ENCODE data around the gene TAS1R1. TPM values are rescaled to one million over a fixed set of nuclear protein-coding genes. Genes with fewer than 3 reads are reported as not detected.

TAS1R1 gene
- total and polyA plus RNA-seq, 11 donors, result not detected

GRCh38 chr1:6587261-6588005 lies 32.3 kb downstream of the TAS1R1 start:
- Histone ChIP-seq H3K4me3 (no peak overlapping the region), H3K9me3 (no peaks in the 10 kb centered on the region), H3K36me3 (peaks cover 0 to 58% (median 46%) of the 10 kb centered on the region in 9 donors), H3K27me3 (no peaks in the 10 kb centered on the region), H3K4me1 (peaks cover 0 to 88% (median 50%) of the 10 kb centered on the region in 12 donors), H3K27ac (peak overlapping the region in 9 of 12 donors; percentile 4 to 73 (median 46))
- intact Hi-C loops (cut with DNase I), result no loop called here
- 42 to 67% (median 54%) methylated on average over 11 to 13 of the region's 13 CpGs for WGBS, 4 donors
- DNase-seq (peak; percentile 79 to 91 (median 83)), ATAC-seq (peak; percentile 83 to 93 (median 88))
- TF ChIP-seq POLR2A (IDR thresholded peaks at IDR 0.05) (no peak), CTCF (IDR thresholded peaks at IDR 0.05) (no peak)

GRCh38 chr1:6588128-6588892 lies 33.2 kb downstream of the TAS1R1 start:
- H3K36me3 ChIP-seq, result peaks cover 0 to 67% (median 54%) of the 10 kb centered on the region in 9 donors
- H3K27me3 ChIP-seq, result no peaks in the 10 kb centered on the region
- H3K4me3 ChIP-seq, result no peak overlapping the region
- no peaks in the 10 kb centered on the region for H3K9me3 ChIP-seq
- ATAC-seq, result no peak
- TF ChIP-seq CTCF (IDR thresholded peaks at IDR 0.05) (no peak), POLR2A (IDR thresholded peaks at IDR 0.05) (no peak)
- 76 to 84% (median 79%) methylated on average over 11 to 25 of the region's 25 CpGs for WGBS, 4 donors
- intact Hi-C loops (cut with DNase I), result no loop called here
- H3K4me1 ChIP-seq, result peaks cover 0 to 92% (median 51%) of the 10 kb centered on the region in 12 donors
- peak overlapping the region in 8 of 12 donors; percentile 5 to 73 (median 41) for H3K27ac ChIP-seq
- DNase-seq, result no peak

- Histone ChIP-seq H3K36me3 (peaks cover 0 to 74% (median 61%) of the 10 kb centered on the region in 9 donors), H3K4me3 (no peak overlapping the region), H3K4me1 (peaks cover 0 to 94% (median 50%) of the 10 kb centered on the region in 12 donors), H3K27me3 (no peaks in the 10 kb centered on the region), H3K9me3 (no peaks in the 10 kb centered on the region), H3K27ac (peak overlapping the region in 8 of 12 donors; percentile 2 to 58 (median 22))
- TF ChIP-seq CTCF (IDR thresholded peaks at IDR 0.05) (no peak), POLR2A (IDR thresholded peaks at IDR 0.05) (no peak)
- ATAC-seq, result no peak
- intact Hi-C loops (cut with DNase I), result no loop called here
- WGBS, 4 donors, result 59 to 82% (median 78%) methylated on average over 8 to 24 of the region's 24 CpGs
- no peak for DNase-seq
Observed at GRCh38 chr1:6588893-6589520, 33.9 kb downstream of the TAS1R1 start.

All from heart left ventricle (tissue), 16 donors.